Activated CD4-positive, alpha-beta T cell treated with anti-CD3 and anti-CD28 coated beads, Interleukin-2, Interleukin-6, amounts not matched to agents 100 ng/mL and 50 ng/mL, durations not matched to agents 16 hours and 8 hours (primary cell): ENCODE data around the gene AK2.

Experiments used
- DNase-seq: peaks from one replicate; pipeline ENCODE4 v3.0.0-alpha.2; 2020

The AK2 gene

GRCh38 chr1:32969566-32969965 is 67.1 kb downstream of the AK2 start:
- no peak for DNase-seq

- DNase-seq: no peak
Observed at GRCh38 chr1:32967888-32968568, 68.7 kb downstream of the AK2 start.

- DNase-seq: no peak
Observed at GRCh38 chr1:32966900-32967299, 69.8 kb downstream of the AK2 start.

DNA sequence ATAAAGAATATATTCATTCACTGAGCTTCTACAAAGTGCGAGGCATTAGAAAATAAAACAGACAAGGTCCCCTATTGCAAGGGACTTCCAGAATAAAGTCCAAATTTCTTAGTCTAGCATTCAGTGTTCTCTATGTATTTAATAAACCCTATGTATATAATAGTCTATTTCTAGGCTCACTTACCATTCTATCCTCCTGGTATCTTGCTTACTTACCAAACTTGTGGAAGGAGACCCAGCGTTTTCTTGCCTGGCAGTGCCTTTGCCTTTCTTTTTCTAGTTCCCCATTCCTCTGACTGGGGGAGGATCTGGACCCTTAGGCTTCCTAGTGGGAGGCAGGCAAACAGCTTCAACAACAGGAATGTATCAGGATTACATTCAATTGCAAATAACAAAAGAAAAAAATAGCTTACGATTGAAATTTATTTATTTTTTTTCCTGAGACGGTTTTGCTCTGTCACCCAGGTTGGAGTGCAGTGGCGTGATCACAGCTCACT is 71.4 kb downstream of the AK2 start:
- DNase-seq: no peak

- peak; percentile 97 for DNase-seq
Observed at GRCh38 chr1:32964461-32965250, 72.0 kb downstream of the AK2 start, which contains the start of gene RNF19B. Gene RNF19B (minus strand): TSS chr1:32964809. CDS start chr1:32964685, 124 bp downstream.

DNA sequence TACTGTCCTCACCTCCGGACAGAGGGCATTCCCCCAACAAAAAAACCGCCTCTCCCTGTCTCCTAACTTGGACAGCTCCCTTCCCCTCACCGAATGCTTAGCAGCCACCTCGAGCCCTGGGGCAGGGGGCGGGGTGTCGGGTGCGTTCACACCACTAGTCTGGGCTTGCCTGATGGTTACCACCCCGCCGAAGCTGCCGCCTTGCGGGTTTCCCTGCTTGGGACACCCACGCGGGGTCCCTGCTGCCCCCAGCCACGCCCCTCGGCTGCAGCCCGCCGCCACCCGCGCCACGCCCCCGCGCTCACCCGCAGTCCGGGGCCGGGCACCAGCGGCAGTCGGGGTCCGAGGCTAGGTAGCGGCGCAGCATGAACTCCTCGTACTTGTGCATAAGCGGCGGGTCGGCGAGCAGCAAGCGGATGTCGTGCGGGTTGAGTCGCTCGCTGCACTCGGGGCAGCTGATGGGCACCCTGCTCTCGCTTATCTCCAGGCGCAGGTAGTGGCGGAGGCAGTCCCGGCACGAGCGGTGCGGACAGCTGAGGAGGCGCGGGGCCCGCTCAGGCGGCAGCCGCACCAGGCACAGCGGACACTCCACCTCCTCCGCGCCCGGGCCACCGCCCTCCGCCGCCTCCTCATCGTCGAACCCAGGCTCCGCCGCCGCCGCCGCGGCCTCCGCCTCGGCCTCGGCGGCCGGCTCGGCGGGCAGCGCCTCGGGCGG is 72.8 kb downstream of the AK2 start:
- DNase-seq: peak; percentile 66

DNA sequence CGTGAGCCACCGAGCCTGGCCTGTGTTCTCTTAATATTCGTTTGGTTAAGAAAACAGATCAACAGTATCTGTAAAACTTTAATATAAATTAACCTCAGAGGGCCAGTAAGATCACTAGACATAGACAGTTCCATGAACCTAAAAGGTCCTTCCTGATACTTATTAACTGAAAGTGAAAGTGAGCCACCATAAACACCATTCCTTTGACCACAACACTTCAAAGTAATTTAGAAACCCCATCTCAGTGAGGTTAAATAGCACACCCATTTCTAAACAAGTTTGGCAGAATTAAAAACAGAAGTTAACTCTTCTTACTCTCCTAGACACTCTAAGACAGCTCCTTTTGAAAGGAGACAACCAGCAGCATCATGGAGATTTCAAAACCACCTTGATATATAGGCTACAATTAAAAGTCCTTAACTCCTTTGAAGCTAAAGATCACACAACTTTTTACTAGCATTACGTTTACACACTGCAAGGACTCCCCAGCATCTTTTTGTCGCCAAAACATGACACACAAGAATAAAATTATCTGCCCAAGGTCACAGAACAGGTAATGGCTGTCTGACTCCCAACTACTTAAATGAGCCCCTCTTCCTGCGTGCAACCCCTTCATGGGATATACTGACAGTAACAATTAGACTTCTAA is 74.3 kb downstream of the AK2 start:
- peak; percentile 54 for DNase-seq

DNA sequence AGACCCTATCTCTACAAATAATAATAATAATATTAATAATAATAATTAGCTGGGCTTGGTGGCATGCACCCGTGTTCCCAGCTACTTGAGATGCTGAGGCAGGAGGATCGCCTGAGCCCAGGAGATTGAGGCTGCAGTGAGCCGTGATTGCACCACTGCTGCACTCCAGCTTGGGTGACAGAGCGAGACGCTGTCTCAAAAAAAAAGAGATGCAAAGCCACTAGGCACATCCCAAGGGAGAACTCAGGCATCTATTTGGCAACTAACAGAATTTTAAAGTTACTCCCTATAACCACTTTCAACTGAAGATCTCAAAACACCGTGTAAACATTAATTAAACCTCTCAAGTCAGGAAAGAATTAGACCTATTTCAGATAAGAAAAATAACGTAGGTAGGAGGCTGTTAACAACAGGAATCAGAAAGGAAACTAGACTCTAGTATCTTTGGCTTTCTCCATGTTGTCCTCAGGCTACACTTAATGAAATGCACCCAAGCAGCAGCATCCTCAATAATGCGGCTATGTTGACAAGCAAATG is 75.8 kb downstream of the AK2 start:
- no peak for DNase-seq

GRCh38 chr1:32960342-32960741 is 76.3 kb downstream of the AK2 start:
- no peak for DNase-seq

DNA sequence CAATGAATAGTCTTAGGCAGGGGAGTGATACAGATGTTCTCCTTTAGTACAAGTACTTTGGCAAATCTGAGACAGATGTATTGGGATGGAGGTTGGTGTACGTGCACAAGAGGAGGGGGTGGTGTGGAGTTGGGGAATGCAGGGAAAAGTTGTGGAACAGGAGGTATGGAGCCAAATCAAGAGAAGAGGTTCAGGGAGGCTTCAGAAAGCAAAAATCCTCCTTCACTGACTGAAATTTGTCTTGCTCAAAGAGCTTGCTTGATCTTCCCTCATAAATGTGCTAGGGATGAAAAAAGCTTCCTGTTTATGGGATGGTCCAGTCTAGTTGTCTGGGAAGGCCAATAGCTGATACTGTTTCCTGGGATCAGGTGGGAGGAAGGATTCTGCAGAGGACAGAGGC is 77.9 kb downstream of the AK2 start:
- DNase-seq: no peak
